Measurements from ENCODE around the gene PLOD3.
A peak's percentile ranks its signal among the peaks of the same experiment; 100 is the strongest.

Gene PLOD3

DNA sequence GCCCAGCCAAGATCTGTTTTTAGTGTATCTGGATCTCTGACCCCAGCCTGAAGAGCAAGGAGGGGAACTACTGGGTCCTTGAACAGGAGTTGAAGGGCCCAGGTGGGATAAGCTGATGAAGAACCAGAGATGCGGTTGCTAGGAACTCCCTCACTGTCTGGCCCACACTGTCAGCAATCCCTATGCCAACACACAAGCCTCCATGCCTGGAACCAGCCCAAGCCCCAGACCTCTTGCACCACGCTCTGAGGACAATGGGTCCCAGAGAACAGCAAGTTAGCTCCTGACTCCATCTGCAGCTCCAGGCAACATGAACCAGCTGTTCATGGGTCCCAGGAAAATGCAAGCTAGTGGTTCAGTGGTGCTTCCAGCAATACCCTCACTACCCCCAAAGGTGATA, 39.7 kb downstream of the PLOD3 start:
- DNase-seq, result no peak

DNA sequence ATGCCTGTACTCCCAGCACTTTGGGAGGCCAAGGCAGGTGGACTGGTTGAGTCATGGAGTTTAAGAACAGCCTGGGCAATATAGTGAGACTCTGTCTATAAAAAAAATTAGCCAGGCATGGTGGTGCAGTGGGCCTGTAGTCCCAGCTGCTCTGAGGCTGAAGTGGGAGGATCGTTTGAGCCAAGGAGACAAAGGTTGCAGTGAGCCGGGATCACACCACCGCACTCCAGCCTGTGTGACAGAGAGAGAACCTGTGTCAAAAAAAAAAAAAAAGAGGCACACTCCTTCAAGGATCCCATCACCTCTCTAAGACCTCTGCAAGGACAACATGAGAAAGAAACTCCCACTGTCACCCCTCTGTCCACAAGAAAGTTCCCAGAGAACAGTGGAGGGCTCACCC, 41.7 kb downstream of the PLOD3 start:
- no peak for DNase-seq

DNA sequence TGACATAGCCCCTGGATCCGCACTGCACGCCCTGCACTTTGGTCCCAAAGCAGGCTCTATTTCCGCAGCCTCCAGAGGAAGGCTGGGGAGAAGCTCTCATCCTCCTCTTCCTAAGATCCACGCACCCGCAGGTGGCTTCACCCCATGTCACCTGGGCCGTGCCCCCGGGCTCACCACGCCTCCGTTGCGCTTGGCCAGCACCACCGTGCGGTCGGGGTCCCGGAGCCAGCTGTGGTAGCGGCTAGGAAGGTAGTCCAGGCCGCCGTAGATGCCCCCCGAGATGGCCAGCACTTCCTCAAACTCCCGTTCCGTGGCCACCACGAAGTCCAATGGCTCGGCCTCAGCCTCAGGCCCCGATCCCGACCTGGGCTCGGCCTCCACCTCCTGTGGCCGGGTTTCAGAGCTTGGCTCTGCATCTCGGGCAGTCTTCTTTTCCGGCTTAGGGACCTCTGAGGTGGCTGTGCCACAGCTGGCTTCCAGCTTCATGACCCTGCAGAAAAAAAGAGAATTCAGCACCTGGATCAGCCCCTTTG, 43.0 kb downstream of the PLOD3 start:
- DNase-seq, result no peak

DNA sequence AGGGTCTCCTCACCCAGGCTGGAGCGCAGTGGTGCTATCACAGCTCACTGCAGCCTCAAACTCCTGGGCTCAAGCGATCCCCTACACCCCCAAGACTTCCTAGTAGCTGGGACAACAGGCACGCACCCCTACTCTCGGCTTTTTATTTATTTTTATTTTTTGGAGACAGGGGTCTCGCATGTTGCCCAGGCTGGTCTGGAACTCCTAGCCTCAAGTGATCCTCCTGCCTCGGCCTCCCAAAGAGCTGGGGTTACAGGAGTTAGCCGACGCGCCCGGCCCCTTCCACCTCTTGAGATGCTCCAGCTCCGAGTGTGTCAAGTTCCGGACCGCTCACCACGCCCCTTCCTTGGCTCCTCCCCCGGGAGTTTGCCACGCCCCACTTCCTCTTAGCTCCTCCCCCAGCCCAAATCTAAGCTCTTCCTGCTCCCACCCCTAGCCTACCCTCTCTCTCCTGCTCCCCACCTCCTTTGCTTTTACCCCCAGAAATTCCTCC, 43.6 kb downstream of the PLOD3 start:
- DNase-seq, result peak; percentile 59

DNA sequence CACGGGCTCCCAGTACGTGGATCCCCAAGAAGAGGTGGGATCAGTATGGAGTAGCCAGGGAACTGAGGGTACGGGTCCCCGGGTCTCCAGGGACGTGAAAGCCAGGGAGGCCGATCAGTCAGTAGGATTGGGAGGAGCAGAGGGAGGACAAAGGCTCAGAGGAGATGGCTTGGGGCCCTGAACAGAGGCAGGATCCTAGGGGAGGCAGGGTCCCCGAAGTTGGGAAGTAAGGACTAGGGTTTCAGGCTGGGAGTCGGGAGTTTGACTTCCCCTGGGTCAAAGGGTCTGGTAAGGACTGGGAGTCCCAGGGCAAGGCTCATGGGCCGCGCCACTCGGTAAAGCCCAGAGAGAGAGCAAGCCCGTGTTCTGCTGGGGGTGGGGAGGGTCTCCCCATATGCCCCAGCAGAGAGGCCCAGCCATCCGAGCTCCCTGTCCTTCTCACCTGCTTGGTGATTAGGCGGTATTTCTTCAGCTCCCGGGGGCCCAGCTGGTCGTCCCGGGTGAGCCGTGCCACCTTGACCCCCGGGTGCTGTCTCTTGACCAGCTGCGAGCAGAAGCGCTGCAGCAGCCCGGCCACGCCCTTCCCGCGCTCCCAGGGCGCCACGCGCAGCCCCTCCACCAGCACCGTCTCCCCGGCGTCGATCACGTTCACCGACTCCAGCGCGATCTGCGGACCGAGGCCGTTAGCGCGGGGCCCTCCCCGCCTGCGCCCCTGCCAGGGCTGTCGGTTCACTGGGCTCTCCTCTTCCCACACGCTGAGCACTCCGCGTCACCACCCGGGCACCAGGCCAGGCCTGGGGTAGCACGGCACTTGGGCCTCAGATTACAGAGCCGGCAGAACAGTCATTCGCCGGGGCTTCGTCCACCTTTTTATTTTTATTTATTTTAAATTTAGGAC, 44.3 kb downstream of the PLOD3 start:
- DNase-seq, result no peak

DNA sequence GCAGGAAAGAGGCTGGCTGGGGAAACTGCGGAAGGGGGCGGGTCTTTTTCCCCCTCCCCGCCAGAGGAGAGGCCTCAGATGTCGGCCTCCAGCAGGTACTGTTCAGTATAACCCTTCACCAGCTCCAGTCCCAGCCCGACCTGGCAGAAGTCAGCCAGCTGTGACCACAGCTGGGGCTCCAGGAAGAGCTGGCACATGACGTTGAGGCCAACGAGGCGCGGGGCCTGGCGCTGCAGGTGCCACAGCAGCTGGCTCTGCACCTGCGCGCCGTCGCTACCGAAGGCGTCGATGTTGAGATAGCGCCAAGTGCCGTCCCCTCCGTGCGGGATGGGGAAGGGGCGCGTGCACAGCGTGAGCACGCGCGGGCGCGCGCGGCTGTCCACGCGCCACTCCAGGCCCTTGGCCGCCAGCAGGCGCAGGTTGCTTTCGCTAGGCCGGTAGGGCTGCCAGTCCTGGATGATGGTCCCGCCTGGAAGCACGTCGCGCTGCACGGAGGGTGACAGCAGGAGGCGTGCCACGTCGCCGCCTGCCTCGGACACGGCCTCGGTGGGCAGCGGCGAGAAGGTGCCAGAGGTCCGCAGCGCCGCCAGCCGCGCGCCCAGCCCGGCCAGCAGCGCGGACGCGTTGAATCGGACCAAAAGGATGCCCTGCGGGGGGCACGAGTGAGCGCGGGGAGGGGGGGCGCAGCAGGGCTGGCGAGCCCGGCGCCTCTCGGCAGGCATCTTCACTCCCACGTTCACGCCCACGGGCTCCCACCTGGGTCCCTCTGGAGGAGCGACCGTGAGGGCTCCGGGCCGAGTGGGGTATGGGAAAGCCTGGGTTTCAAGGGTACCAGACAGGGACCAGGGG, 45.2 kb downstream of the PLOD3 start:
- no peak for DNase-seq

DNA sequence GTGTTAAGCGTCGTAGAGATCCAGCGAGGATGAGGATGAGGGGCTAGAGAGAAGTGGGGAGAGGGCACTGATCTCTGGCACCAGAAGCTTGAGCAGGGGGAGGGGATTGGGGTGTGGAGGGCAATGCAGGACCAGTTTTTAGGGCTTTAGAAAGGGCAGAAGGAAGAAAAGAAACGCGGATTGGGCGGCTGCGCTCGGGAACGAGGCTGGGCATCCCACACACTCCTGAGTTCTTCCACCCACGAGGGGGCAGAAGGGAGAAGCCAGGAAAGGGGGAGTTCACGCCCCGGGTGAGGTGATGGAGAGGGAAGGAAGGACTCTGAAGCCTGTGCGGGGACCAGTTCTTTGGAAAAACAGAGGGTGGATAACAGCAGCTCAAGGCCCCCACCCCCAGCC, 45.9 kb downstream of the PLOD3 start:
- DNase-seq, result no peak

DNA sequence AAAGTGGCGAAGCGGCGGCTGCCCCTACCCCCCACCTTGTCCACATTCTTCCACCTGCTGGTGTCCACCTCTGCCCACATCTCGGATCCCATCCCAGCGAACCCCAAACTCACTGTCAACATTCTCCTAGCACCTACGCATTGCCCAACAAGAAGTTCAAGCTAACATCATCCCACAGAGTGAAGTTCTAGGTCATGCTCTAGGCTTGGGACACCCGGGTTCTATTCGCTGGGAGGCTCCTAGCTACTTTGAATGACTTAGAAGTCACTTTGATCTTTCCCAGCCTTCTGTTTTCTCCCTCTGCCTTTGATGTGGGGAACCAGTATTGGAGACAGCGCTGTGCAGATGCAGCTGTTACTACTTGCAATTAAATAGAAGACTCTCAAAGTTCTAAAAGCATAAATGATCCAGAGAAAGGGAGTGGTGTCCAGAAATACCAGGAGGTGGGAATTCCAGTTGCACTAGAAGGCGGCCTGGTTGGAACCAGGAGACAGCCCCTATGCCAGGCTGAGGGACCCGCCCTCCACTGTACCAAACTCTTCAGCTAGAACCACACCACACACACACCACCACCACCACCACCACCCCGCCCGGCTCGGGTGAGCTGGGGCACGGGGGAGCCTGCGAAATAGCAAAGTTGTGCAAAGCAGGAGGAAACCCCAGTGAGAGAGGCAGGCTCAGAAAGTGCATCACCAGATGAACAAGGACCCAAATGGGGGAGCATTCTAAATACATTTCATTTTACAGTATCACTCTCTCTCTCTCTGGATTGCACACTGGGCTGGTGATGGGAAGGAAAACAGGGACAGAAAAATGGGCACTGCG, 46.6 kb downstream of the PLOD3 start:
- DNase-seq, result no peak

DNA sequence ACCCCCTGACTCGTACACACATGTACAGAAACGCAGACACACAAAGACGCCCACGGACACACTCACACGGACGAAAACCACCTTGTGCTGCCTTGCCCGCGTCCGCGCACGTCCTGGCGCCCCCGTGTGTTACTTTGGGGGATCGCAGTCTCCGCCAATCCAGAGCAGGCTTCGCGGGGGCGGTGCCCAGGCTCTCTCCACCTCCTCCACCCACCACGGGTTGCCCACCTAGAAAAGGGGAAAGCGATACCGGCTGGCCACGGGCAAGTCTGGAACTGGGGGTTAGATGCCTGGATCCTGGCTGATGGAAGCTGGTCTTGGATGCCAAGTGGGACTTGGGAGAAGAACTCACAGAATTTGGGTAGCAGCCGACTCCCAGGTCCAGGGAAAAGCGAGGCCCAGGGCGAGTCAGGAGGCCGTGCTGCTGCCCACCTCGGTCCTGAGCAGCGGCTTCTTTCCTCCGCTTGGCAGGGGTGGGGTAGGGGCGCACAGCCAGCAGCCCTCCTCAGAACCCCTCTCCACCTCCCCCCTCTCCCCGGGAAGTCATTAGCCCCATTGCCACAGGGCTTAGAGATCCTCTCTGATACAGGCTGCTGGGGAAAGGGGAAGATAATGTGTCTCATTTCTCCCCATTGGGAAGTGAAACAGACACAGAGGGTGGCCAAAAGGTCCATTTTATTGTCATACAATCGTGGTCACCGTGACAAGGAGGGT, 47.4 kb downstream of the PLOD3 start:
- DNase-seq, result peak; percentile 86

DNA sequence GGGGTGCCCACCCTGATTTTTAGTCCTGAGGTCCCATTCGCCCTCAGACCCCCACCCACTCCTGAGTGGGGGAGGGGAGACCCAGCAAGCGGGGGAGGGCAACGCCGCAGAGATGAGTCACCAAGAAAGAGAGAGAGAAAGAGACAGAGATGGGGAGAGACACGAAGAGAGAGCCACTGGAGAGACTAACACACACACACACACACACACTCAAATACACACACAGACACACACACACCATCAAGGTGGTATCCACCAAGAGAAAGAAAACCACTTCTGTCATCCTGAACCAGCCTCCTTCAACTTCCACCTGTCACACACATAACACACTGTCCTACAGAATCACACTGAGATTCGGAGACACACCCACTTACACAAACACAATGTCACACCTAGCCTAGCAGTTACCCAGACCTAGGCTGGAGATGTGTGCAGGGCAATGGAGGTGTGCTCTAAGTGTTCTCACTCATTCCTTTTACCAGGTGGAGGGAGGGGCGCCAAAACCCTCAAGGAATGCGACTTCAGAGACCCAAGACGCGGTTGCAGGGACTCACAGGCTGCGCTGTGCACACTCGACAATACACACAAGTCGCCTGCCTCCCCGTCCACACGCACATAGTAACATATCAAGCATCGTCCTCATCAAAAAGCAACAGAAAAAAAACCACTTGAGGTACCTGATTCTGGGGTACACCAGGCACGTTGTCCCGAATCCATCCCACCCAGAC, 48.1 kb downstream of the PLOD3 start:
- DNase-seq, result peak; percentile 39

DNA sequence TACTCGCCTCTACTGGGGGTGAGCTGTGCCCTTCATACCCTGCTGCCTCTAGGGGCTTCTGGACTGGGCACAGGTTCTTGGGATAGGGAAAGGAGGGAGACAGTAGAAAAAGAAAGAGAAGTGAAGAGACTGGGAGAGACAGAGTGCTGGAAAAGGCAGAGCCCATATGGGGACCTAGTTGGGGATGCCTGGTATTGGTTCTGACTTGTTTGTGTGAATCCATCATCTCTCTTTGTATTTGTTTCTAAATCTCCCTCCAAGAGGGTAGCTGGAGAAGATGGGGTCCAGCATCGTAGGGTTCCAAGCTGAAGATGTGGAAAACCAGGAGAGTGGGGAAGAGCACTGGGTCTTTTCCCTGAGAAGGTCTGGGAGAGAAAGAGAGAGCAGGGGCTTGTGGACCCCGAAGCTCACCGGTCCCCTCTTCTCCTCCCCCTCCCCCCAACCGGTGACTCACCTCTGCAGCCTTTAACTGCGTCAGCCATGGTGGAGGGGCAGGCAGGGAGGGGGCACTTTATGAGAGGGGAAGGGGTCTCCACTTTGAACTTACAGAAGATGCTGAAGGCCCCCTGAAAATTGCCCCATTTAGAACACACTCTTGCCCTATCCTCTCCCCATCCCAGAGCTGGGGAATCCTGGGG, 48.9 kb downstream of the PLOD3 start:
- peak; percentile 56 for DNase-seq

DNA sequence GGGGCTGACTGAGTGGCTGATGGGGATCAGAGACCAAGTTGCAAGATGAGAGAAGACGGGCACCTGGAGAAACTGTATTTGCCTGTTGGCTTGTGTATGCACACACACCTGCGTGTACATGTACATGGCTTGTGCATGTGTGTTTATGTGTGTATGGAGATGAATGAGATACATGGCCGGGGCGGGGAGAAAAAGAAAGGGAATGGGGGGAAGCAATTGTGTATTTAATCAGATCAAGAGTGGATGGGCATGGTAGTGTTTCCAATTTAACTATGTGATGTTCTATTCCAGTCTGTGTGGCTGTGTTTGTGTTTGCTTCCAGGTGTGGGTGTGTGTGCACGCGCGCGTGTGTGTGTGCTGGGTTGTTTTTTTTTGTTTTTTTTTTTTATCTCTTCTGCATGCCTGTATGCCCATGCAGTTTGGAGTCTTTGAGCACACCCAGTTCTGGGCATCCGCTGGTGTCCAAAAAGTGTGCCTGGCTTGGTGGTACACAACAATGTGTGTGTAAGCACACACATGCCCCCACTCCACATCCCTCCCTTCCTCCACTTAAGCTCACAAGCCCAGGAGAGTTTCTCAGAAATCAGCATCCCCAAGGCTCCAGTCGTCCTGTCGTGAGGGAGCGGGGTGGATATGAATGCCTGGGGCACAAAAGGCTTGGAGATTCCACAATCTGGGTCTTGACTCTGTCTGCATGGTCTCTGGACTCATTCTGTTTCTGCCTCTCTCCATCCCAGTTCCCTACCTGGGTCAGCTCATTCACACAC, 49.6 kb downstream of the PLOD3 start:
- no peak for DNase-seq

DNA sequence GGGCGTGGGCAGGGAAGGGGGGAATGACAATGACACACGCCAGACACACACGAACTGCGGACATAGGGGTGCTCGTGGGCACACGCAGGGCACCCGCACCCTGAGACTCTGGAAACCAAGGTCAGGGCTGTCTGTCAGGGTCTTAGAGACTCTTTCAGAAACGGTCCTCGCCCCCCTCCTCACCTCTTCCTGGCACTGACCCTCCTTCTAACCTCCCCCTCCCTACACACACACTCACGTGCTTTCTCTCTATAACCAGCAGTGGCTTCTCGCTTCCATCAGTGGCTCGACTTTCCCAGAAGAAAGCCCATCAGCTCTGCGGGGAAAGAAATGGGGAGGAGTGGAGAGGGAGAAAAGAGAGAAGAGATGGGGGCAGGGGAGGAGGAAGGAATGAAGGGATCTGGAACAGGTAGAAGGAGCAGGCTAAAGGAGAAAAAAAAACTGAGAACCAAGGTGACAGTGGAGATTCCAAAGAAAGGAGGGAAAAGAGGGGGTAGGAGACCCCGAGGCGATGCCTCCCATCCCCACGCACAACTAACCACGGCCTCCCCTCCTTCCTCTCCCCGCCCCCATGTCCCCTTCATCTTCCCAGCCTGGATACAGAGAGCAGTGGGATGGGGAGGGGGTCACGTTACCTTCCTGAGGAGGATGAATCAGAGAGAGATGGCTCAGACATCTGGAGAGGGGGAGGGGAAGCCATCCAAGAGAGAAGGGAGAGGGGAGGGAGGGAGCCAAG, 50.3 kb downstream of the PLOD3 start:
- peak; percentile 30 for DNase-seq

DNA sequence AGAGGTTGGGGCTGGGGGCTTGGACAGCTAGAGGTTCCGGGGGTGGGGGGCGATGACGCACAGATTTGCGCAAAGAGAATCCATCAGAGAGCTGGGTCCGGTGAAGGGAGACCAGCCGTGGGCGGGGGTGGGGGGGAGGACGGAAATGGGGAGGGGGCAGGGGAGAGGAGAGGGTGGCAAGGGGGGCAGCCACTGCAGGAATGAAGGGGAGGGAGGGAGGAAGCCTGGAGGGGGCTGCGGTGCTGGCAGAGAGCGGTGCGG, 50.8 kb downstream of the PLOD3 start:
- no peak for DNase-seq

DNA sequence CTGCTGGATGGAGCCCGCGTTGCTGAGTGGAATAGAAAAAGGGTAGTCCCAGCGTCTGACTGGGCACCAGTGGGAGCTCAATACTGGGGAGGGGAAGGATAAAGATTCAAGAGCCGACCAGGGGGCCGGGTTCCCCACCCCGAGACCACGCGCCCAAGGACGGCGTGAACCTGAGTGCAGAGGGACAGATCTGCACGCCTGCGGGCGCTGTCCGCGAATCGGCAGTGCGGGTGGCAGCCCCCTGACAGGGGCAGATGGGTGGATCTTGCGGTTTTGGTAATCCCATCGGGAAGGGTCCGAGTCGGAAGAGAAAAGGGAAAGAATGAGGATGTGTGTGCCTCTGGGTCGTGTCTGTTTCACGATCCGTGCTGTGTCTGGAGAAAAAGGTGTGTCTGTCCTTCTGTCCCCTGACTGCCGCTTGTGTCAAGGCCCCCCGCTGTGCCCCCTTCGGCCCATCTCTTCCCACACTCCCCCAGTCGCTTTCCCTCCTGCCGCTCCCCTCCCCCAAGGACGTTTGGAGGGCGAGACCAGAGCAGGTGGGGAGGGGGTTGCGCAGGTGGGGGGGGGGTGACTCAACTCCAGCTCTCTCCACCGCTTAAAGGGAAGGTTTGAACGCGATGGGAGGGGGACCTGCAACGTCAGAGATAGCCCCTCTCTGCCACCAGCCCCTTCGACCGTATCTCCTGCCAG, 51.3 kb downstream of the PLOD3 start:
- no peak for DNase-seq

DNA sequence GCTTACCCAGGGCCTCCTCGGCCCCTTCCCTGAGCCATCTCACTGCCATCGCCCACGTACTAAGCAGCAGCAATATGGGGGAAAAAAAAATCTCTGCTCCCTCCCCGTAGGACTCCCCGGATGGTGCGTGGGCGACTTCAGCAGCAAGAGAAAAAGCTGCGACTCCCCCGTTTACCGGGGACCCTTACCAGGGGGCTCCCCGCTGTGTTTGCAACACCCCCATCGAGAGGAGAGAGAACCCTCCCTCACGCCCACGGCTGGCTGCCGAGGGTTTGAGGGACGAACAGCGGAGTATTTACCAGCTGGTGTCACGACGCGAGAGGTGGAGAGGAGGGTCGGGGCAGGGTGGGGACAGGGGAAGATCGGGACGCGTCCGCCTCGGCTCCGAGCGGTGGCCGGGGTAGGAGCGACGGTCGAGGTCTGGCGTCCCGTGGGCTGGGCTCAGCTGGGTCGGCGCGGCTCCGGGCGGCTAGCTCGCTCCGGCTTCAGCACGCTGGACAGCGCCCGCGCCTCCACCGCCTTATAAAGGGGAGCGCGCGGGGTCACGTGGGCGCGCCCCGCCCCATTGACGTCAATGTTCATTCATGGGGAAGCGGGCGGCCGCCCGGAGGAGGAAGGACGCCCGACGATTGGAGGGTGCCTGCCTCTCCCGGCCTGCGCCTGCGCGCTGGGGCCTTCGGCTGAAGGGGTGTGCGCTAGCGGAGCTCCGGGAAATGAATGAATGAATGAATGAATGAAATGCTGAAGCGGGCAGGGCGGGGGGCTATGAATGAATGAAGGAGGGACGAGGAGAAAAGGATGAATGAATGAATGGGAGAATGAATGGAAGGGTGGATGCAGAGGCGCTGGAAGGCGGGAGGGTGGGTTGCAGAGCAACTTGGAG, 52.1 kb downstream of the PLOD3 start, which contains the start of gene VGF:
Gene VGF (minus strand): TSS at position 495 of the 883 bp plus-strand sequence. CDS start 726 bp downstream, outside the sequence.
- DNase-seq, result peak; percentile 92

DNA sequence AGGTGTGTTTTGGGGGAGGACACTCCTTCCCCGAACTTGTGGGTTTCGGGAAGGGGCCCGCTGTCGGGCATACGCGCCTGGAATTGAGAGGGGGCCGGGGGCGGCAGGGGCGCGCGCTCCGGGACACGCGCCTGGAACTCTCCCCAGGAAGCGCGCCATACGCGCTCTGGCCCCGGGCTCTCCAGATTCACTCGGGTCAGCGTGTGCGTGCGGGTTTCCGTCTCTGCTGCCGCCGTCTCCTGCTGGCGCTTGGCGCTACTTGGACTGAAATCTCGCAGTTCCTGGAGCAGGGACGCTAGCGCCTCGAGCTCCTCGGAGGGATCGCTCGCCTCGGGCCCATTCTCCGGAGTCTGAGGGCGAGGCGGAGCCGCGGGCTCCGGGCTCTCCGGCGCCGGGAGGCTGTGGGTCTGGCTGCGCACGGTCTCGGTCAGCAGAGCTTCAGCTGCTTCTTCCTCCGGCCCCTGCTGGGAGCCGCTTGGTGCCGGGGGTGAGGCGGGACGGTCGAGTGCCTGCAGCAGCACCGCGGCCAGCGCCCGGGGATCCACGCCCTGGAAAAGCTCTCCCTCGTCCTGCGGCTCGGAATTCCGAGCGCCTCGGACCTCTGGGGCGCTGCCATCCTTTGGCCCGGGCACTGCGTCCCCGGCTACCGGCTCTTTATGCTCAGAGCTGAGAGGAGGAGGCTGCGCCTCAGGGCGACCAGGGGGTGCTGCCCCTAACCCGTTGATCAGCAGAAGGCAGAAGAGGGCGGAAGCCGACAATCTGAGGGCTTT, 53.1 kb downstream of the PLOD3 start:
- no peak for DNase-seq

Data from activated CD8-positive, alpha-beta memory T cell treated with anti-CD3 and anti-CD28 coated beads, Interleukin-2, amount 50 U/mL, for 4 hours (primary cell).